Stimulated activated CD8-positive, alpha-beta memory T cell treated with anti-CD3 and anti-CD28 coated beads, Interleukin-7, amount 100 ng/mL, for 48 hours (primary cell): ENCODE measurements around the gene NALF2.

Experiments
- DNase-seq, 2 donors: peaks; one replicate each; pipeline ENCODE4 v3.0.0-alpha.2; 2020; ENCODE audit warnings: low read depth in 1 of 2; ENCODE audit errors: extremely low read depth in 1 of 2

Gene NALF2

DNA sequence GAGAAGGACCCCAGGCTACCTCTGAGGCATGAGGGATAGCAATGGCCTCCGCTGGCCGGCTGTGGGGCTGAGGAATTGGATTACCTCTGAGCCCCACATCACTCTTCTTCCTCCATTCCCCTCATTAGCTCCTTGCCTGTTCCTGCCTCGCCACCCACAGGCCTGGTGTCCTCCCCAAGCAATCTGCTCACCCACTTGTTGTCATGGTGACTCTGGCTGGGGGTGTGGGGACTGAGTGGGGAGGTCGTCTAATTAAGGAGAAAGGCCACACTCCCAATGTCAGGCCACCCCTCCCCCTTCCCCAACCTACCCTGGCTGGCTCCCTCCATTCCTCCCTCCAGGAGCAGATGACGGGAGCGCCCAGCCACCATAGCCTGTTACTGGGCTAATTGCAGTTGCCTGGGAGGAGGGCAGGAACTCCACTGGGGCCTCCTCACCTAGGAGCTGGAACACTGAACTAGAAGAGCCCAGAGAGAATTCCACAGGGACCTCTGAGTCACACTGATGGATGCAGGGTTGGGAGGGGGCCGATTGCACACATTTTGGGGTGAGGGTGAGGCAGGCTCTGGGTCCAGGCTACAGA is 20.7 kb downstream of the NALF2 start:
- DNase-seq, result no peak

DNA sequence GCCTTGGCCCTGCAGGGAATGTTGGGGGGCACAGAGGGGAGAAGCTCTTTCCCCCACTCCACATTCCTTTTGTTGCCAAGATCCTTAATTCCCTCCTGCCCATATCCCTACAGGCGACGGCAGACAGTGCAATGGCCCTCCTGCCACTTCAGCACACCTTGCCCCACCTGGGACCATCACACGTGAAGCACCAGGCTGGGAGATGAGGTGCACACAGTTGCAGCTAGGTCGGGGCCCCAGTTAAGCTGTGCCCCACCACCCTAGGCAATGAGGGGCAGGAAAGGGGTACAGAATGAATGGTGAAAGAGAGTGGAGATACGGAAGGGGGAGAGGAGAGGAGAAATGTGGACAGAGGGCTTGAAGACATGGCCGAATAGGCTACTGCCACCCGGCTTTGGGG is 26.2 kb downstream of the NALF2 start:
- no peak for DNase-seq

GRCh38 chrX:69531031-69531755 is 27.1 kb downstream of the NALF2 start:
- no peak for DNase-seq

DNA sequence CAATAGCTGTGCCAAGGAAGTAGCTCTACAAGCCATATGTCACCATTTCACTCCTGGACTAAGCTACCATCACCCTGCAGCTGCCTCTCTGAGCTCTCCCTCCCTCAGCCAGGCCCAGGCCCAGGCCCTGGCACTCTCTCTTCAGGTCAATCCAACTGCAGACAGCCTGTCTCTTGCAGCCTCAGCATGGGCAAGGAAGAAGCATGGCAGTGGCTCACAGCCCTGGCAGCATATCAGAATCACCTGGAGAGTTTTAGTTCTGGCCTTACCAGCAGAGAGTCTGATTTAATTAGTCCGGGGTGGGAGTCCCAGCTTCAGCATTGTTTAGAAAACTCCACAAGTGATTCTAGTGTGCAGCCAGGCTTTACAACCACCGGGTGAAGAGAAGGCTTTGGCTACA is 31.5 kb downstream of the NALF2 start:
- no peak for DNase-seq

- peak; percentile 35 to 40 for DNase-seq
These were observed 34.3 kb downstream of the NALF2 start for GRCh38 chrX:69538321-69538876.

GRCh38 chrX:69539437-69539836 is 35.3 kb downstream of the NALF2 start:
- no peak for DNase-seq

GRCh38 chrX:69541956-69542355 is 37.8 kb downstream of the NALF2 start:
- no peak for DNase-seq

DNA sequence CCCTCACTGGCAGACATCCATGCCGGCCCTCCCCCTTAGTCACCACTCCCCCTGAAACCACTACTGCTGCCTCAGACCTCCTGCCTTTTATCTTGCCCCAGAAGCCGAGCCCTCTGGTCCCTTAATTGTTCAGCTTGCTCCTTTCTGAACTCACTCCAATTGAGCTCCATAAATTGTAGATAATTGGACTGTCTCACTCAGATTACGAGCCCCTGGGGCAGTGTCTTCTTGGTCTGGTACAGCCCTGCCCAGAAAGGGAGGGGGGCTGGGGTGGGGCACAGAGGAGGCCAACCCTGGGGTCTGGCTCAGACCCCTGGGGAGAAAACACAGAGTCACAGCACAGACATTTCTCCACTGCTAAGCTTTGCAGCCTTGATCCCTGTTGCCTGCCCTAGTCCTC is 39.4 kb downstream of the NALF2 start:
- DNase-seq, result no peak

- DNase-seq, result no peak
These were observed 42.3 kb downstream of the NALF2 start for GRCh38 chrX:69546417-69546816.

DNA sequence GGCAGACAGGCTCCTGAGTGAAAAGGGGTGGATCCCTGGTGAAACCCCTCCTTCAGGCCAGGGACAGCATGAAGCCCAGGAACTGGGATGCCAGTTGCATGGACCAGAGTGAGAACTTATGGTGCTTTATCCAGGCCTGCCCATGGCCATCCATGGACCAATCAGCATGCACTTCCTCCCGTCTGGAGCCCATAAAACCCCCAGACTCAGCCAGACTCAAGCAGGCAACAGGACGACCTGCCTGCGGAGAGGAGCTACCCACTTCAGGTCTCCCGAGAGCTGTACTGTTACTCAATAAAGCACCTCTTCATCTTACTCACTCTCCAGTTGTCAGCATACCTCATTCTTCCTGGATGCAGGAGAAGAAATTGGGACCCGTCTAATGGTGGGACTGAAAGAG is 42.9 kb downstream of the NALF2 start:
- DNase-seq, result no peak

- DNase-seq, result no peak
These were observed 47.4 kb downstream of the NALF2 start for GRCh38 chrX:69551421-69552009.

GRCh38 chrX:69552512-69552911 is 48.4 kb downstream of the NALF2 start:
- no peak for DNase-seq
